PC-3 (cell line): ENCODE results near the gene CNIH4. TPM values are rescaled to one million over a fixed set of nuclear protein-coding genes. Genes with fewer than 3 reads are reported as not detected.

ENCODE experiments used
- ATAC-seq: fragments of 200-7000 bp; cut with Tn5 transposase; 2 replicates; pipeline ENCODE4 v1.9.1; 2020; ENCODE audit warnings: mild to moderate bottlenecking, moderate library complexity
- BruUV-seq: library from RNA; stranded (reverse); fragments of 400-500 nt; replicated peaks from 2 replicates; lab custom pipeline; 2021; lab: Mats Ljungman, UMichigan
- CTCF ChIA-PET: fragments of 300-600 bp; sonication (Branson Sonifier 250); formaldehyde crosslinking; loops from one replicate; lab custom pipeline; 2022; ENCODE audit warnings: antibody characterized with exemption; lab: Charles Lee
- POLR2A ChIA-PET: fragments of 300-600 bp; sonication (Branson Sonifier 250); formaldehyde crosslinking; loops from one replicate; lab custom pipeline; 2022; ENCODE audit warnings: antibody characterized with exemption; ENCODE audit not compliant: unreplicated experiment; lab: Charles Lee
- DNase-seq: peaks from one replicate; pipeline ENCODE4 v3.0.0-alpha.2; 2015
- H2AFZ ChIP-seq: fragments of 300-600 bp; sonication (generic); 2 replicates; pipeline ENCODE4 v1.6.0; 2016; ENCODE audit warnings: antibody characterized with exemption, low read length
- H3F3A ChIP-seq: fragments of 300-600 bp; sonication (generic); one replicate; pipeline ENCODE4 v1.6.0; 2017; ENCODE audit warnings: antibody characterized with exemption, low read length, control low read depth, mild to moderate bottlenecking; ENCODE audit not compliant: unreplicated experiment
- H3K27ac ChIP-seq: fragments of 300-600 bp; sonication (generic); 2 replicates; pipeline ENCODE4 v1.5.1; 2016; ENCODE audit warnings: mild to moderate bottlenecking, low read length
- H3K27me3 ChIP-seq: fragments of 300-600 bp; sonication (generic); 2 replicates; pipeline ENCODE4 v1.6.1; 2016; ENCODE audit warnings: low read length, mixed read lengths
- H3K36me3 ChIP-seq: fragments of 300-600 bp; sonication (generic); 2 replicates; pipeline ENCODE4 v1.6.1; 2016; ENCODE audit warnings: low read depth, mixed run types, low read length, mixed read lengths
- H3K4me1 ChIP-seq: fragments of 300-600 bp; sonication (generic); 2 replicates; pipeline ENCODE4 v1.5.1; 2016; ENCODE audit warnings: low read length; ENCODE audit not compliant: insufficient read depth
- H3K4me2 ChIP-seq: fragments of 300-600 bp; sonication (generic); 2 replicates; pipeline ENCODE4 v1.6.0; 2016; ENCODE audit warnings: low read length
- H3K4me3 ChIP-seq: fragments of 300-600 bp; sonication (generic); 2 replicates; pipeline ENCODE4 v1.5.1; 2016; ENCODE audit warnings: mild to moderate bottlenecking, low read length, mixed read lengths
- H3K79me2 ChIP-seq: fragments of 300-600 bp; sonication (generic); 2 replicates; pipeline ENCODE4 v1.6.1; 2017; ENCODE audit warnings: low read length, mixed read lengths
- H3K9ac ChIP-seq: fragments of 300-600 bp; sonication (generic); 2 replicates; pipeline ENCODE4 v1.6.0; 2016; ENCODE audit warnings: mild to moderate bottlenecking, low read length
- H3K9me2 ChIP-seq: fragments of 300-600 bp; sonication (generic); replicated peaks from 2 replicates; pipeline ENCODE4 v1.6.1; 2016; ENCODE audit warnings: mixed run types, low read length, mixed read lengths
- H3K9me3 ChIP-seq: fragments of 300-600 bp; sonication (generic); 2 replicates; pipeline ENCODE4 v1.6.1; 2016; ENCODE audit warnings: low read length, mixed read lengths
- H4K20me1 ChIP-seq: fragments of 300-600 bp; sonication (generic); 2 replicates; pipeline ENCODE4 v1.6.1; 2016; ENCODE audit warnings: low read length, mixed read lengths
- EZH2 ChIP-seq: fragments of 300-600 bp; sonication (generic); IDR thresholded peaks from one replicate; pipeline ENCODE4 v1.6.1; 2017; ENCODE audit warnings: antibody characterized with exemption, mild to moderate bottlenecking, low read length; ENCODE audit not compliant: unreplicated experiment
- EZH2phosphoT487 ChIP-seq: fragments of 300-600 bp; sonication (generic); IDR thresholded peaks from 2 replicates; pipeline ENCODE4 v1.6.1; 2018; ENCODE audit warnings: mild to moderate bottlenecking, antibody characterized with exemption, low read length, borderline replicate concordance
- intact Hi-C: fragments of 100-400 bp; cut with micrococcal nuclease; formaldehyde crosslinking; loops from 2 replicates; pipeline ENCODE4 v1.9.0; 2023
- total RNA-seq: library from RNA; depleted of rRNA; stranded (reverse); fragments of >200 nt; gene quantifications from 2 replicates; pipeline ENCODE4 v1.2.3, GENCODE V29; 2014
- TF ChIP-seq, protein P1 (sequence below): fragments of 300-600 bp; sonication (generic); conservative IDR thresholded peaks from 2 replicates; pipeline ENCODE4 v1.5.1; 2017; ENCODE audit warnings: antibody characterized with exemption, low read depth, mild to moderate bottlenecking, low read length

The CNIH4 gene
- total RNA-seq, 1 experiment from 2014 or later, result 89.9 TPM

DNA sequence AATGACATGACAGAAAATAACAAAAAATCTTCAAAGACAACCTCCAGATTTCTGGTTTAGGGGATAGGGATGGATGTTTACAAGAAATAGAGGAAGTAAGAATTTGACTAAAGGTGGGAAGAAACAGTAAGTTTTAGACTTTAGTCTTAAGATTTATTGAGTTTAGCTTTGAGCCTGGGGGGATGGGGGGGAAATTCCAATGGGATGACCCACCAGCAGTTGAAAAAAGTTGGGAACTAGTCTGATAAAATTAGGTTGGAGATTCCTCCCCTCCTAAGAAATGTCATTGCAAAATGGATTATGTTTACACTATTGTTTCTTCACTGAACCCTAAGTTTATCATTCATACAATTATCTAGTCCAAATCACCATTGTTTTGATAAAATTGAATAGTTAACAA lies 49.5 kb downstream of the CNIH4 start:
- peak overlapping the region; percentile 7; the same call in 1 of the 2 replicates for H3K4me2 ChIP-seq
- peaks cover 21% of the 10 kb centered on the region for H3K4me1 ChIP-seq
- intact Hi-C loops, result loop anchor here (10.0 kb wide), 1 partner anchor 49 kb away; no protein-coding TSS in a partner anchor
- peak; percentile 34 for DNase-seq
- no peaks in the 10 kb centered on the region for H3F3A ChIP-seq
- H3K27ac ChIP-seq, result no peak overlapping the region
- no peak overlapping the region for H3K9ac ChIP-seq
- H3K4me3 ChIP-seq, result no peak overlapping the region
- no peak overlapping the region for H2AFZ ChIP-seq
- no peaks in the 10 kb centered on the region for H4K20me1 ChIP-seq
- no peaks in the 10 kb centered on the region for H3K79me2 ChIP-seq
- no peak for TF ChIP-seq EZH2phosphoT487
- no peak for TF ChIP-seq EZH2
- TF ChIP-seq, protein P1, sequence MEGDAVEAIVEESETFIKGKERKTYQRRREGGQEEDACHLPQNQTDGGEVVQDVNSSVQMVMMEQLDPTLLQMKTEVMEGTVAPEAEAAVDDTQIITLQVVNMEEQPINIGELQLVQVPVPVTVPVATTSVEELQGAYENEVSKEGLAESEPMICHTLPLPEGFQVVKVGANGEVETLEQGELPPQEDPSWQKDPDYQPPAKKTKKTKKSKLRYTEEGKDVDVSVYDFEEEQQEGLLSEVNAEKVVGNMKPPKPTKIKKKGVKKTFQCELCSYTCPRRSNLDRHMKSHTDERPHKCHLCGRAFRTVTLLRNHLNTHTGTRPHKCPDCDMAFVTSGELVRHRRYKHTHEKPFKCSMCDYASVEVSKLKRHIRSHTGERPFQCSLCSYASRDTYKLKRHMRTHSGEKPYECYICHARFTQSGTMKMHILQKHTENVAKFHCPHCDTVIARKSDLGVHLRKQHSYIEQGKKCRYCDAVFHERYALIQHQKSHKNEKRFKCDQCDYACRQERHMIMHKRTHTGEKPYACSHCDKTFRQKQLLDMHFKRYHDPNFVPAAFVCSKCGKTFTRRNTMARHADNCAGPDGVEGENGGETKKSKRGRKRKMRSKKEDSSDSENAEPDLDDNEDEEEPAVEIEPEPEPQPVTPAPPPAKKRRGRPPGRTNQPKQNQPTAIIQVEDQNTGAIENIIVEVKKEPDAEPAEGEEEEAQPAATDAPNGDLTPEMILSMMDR, result no peak
- H3K36me3 ChIP-seq, result peaks cover 56% of the 10 kb centered on the region
- no peaks in the 10 kb centered on the region for H3K27me3 ChIP-seq
- no peaks in the 10 kb centered on the region for H3K9me3 ChIP-seq
- POLR2A ChIA-PET, result no interaction called here
- BruUV-seq, result no TSS peak
- no peak for ATAC-seq
- CTCF ChIA-PET, result no interaction called here
- H3K9me2 ChIP-seq, result no peaks in the 10 kb centered on the region

DNA sequence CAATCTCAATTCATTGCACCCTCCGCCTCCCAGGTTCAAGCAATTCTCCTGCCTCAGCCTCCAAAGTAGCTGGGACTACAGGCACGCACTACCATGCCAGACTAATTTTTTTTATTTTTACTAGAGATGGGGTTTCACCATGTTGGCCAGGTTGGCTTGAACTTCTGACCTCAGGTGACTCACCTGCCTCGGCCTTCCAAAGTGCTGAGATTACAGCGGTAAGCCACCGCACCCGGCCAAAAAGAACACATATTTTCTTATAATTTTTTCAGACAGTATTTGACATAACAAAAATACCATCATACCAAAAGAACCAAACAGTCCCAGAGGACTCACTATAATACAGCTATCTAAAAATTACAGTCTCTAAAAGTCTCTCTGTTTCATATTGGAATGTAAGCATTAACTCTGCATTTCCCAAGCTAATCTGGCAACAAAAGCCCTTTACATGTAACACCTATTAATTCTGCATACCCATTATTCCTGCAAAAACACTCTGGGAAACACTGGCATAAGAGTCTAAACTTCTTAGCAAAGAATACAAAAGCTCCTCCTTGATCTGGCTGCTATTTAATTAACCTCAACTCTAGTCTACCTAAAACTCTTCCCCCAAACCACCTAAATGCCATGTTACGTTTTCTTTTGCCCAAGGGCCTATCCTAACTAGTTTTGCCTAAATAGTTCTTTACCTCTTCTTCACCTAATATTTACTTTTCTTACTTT lies 51.1 kb downstream of the CNIH4 start:
- H3K9me3 ChIP-seq, result no peaks in the 10 kb centered on the region
- H3K79me2 ChIP-seq, result no peaks in the 10 kb centered on the region
- H3F3A ChIP-seq, result no peaks in the 10 kb centered on the region
- H3K27me3 ChIP-seq, result no peaks in the 10 kb centered on the region
- no peaks in the 10 kb centered on the region for H3K9me2 ChIP-seq
- H2AFZ ChIP-seq, result no peak overlapping the region
- H4K20me1 ChIP-seq, result no peaks in the 10 kb centered on the region
- TF ChIP-seq, protein P1, result no peak
- TF ChIP-seq EZH2, result no peak
- no peak for TF ChIP-seq EZH2phosphoT487
- no peak overlapping the region for H3K9ac ChIP-seq
- intact Hi-C loops, result loop anchor here (10.0 kb wide), 1 partner anchor 47 kb away; no protein-coding TSS in a partner anchor
- ChIA-PET CTCF (interaction anchor here (0.6 kb wide), 1 partner anchor 515 kb away, joined by 4 read pairs; no protein-coding TSS in a partner anchor), POLR2A (interaction anchor here (0.6 kb wide), 1 partner anchor 23 kb away, joined by 3 read pairs; no protein-coding TSS in a partner anchor)
- H3K4me3 ChIP-seq, result no peak overlapping the region
- peaks cover 59% of the 10 kb centered on the region for H3K36me3 ChIP-seq
- DNase-seq (peak; percentile 64), ATAC-seq (peak; percentile 48)
- H3K4me2 ChIP-seq, result peak overlapping the region; percentile 10
- peaks cover 21% of the 10 kb centered on the region for H3K4me1 ChIP-seq
- H3K27ac ChIP-seq, result no peak overlapping the region
- BruUV-seq, result TSS peak; percentile 10

DNA sequence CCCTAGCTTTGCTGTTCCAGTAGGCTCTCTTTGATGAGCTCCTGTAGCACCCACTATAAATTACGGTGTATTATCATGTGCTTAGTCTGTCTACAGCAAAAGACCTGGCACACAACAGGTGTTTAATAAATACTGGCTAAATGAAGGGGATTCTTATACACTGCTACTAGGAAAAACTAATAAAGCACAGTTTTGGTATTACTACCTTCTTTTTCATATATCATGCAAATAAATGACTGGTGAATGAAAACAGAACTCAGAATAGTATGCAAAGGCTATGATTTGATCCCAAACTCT lies 51.6 kb downstream of the CNIH4 start:
- Histone ChIP-seq H3F3A (no peaks in the 10 kb centered on the region), H3K27ac (no peak overlapping the region), H3K36me3 (peaks cover 58% of the 10 kb centered on the region), H3K9ac (no peak overlapping the region), H3K27me3 (no peaks in the 10 kb centered on the region), H3K9me3 (no peaks in the 10 kb centered on the region), H4K20me1 (no peaks in the 10 kb centered on the region), H2AFZ (no peak overlapping the region), H3K4me2 (no peak overlapping the region), H3K79me2 (no peaks in the 10 kb centered on the region), H3K4me3 (no peak overlapping the region), H3K4me1 (peaks cover 21% of the 10 kb centered on the region), H3K9me2 (no peaks in the 10 kb centered on the region)
- ChIA-PET POLR2A (no interaction called here), CTCF (no interaction called here)
- BruUV-seq, result no TSS peak
- TF ChIP-seq EZH2phosphoT487, result no peak
- TF ChIP-seq, protein P1, result no peak
- no peak for TF ChIP-seq EZH2
- ATAC-seq (no peak; the same call in 1 of the 2 replicates), DNase-seq (no peak)
- intact Hi-C loops, result loop anchor here (10.0 kb wide), 1 partner anchor 47 kb away; no protein-coding TSS in a partner anchor
